Raji (cell line): ENCODE data around the gene TECTB.

Source experiments
- POLR2A ChIP-seq: IDR thresholded peaks from 2 replicates; pipeline ENCODE4 v1.6.1; 2011; ENCODE audit warnings: low read depth, low read length, control low read depth; ENCODE audit not compliant: insufficient read depth

The TECTB gene

GRCh38 chr10:112289373-112290053 lies 6.3 kb downstream of the TECTB start:
- no peak for TF ChIP-seq POLR2A

GRCh38 chr10:112290054-112290373 lies 6.8 kb downstream of the TECTB start:
- TF ChIP-seq POLR2A = no peak

- TF ChIP-seq POLR2A = no peak
Measured at GRCh38 chr10:112294169-112294568, 11.0 kb downstream of the TECTB start.

GRCh38 chr10:112295853-112296830 lies 12.9 kb downstream of the TECTB start:
- no peak for TF ChIP-seq POLR2A

- no peak for TF ChIP-seq POLR2A
Measured at GRCh38 chr10:112296908-112297331, 13.7 kb downstream of the TECTB start.

- TF ChIP-seq POLR2A = no peak
Measured at GRCh38 chr10:112298581-112298980, 15.4 kb downstream of the TECTB start.

GRCh38 chr10:112299456-112299855 lies 16.3 kb downstream of the TECTB start:
- TF ChIP-seq POLR2A = no peak

- TF ChIP-seq POLR2A = no peak
Measured at GRCh38 chr10:112302335-112302734, 19.1 kb downstream of the TECTB start.

GRCh38 chr10:112303528-112303927 lies 20.3 kb downstream of the TECTB start:
- TF ChIP-seq POLR2A = no peak

GRCh38 chr10:112304267-112304859 lies 21.2 kb downstream of the TECTB start:
- no peak for TF ChIP-seq POLR2A

GRCh38 chr10:112307358-112308124 lies 24.3 kb downstream of the TECTB start:
- TF ChIP-seq POLR2A = no peak

GRCh38 chr10:112308125-112308502 lies 24.9 kb downstream of the TECTB start:
- TF ChIP-seq POLR2A = no peak

GRCh38 chr10:112311481-112311880 lies 28.3 kb downstream of the TECTB start:
- no peak for TF ChIP-seq POLR2A

- no peak for TF ChIP-seq POLR2A
Measured at GRCh38 chr10:112313234-112313633, 30.0 kb downstream of the TECTB start.

GRCh38 chr10:112313911-112314310 lies 30.7 kb downstream of the TECTB start:
- TF ChIP-seq POLR2A = no peak
